Psoas muscle (tissue), 8 donors: ENCODE results near the gene MMP17. TPM values are rescaled to one million over a fixed set of nuclear protein-coding genes. Genes with fewer than 3 reads are reported as not detected.

Experiments used
- ATAC-seq, 4 donors: fragments of 200-7000 bp; cut with Tn5 transposase; one replicate each; pipeline ENCODE4 v1.9.1; 2020; ENCODE audit warnings: moderate library complexity in 3 of 4, mild to moderate bottlenecking in 2 of 4
- DNase-seq, 2 donors: peaks; one replicate each; pipeline ENCODE4 v3.0.0-alpha.2; 2020
- H3K27ac ChIP-seq: fragments of 200-600 bp; one replicate; pipeline ENCODE4 v1.8.0; 2022
- H3K27me3 ChIP-seq, 3 donors: fragments of 200-600 bp in 1 of 3; one replicate each; pipeline versions ENCODE4 v1.6.1 to v1.8.0; 2013 to 2022; ENCODE audit warnings: low read length in 2 of 3, mild to moderate bottlenecking in 2 of 3, moderate library complexity in 1 of 3; ENCODE audit not compliant: insufficient read depth in 3 of 3
- H3K36me3 ChIP-seq, 2 donors: fragments of 200-600 bp in 1 of 2; one replicate each; pipeline versions ENCODE4 v1.6.1 to v1.8.0; 2013 to 2022; ENCODE audit warnings: low read depth in 1 of 2, mild to moderate bottlenecking in 1 of 2, moderate library complexity in 1 of 2; ENCODE audit not compliant: insufficient read depth in 1 of 2
- H3K4me1 ChIP-seq: fragments of 200-600 bp; one replicate; pipeline ENCODE4 v1.8.0; 2022
- H3K4me3 ChIP-seq: fragments of 200-600 bp; one replicate; pipeline ENCODE4 v1.8.0; 2022; ENCODE audit warnings: mild to moderate bottlenecking
- H3K9me3 ChIP-seq: fragments of 200-600 bp; one replicate; pipeline ENCODE4 v1.8.0; 2022
- WGBS, 3 donors: extraction: QIAGEN DNeasy Blood & Tissue Kit; methylation state at CpG; one replicate each; pipeline versions ENCODE4 v1.1.6 to v1.1.7; 2013; 5-methylcytosine and 5-hydroxymethylcytosine counted together
- intact Hi-C, 2 donors: fragments of 100-400 bp; cut with DNase I; formaldehyde crosslinking; loops; one replicate each; pipeline versions ENCODE4 v1.11.0 to v1.14.2; 2022
- polyA plus RNA-seq, 3 donors: library from polyadenylated mRNA; stranded (reverse); fragments of 200-250 nt; gene quantifications; one replicate each; pipeline ENCODE4 v1.2.3, GENCODE V29; 2013
- total RNA-seq, 4 donors: library from RNA; stranded (reverse); fragmentation: NEBNext Ultra II Directional in 2 of 4; extraction: Animal tissue kit (Norgen Biotek cat#: 25700) in 2 of 4; gene quantifications; one replicate each; pipeline versions ENCODE4 v1.2.1 to v1.2.4, GENCODE V29; 2021 to 2023
- TF ChIP-seq, protein P1 (sequence below): fragments of 200-600 bp; IDR thresholded peaks from one replicate; pipeline ENCODE4 v1.8.0; 2022; ENCODE audit warnings: antibody characterized with exemption
- donor health status: healthy with polysubstance abuse.
- donor health status: DM: no; HTN: no; CAD: no; lungs with moderate emphysema.
- donor health status: Bipolar disorder and iron deficiency.
- donor health status: healthy.
- donor health status: DM: yes; HTN: yes; CAD: no.
- donor health status: DM: no; HTN: no; CAD: no.
- donor health status: DM: no; HTN: no; CAD: no.
- donor health status: DM: yes; HTN: yes; CAD: no.

Gene MMP17
- total and polyA plus RNA-seq, 7 donors = 0.64 to 1.4 (median 1.0) TPM

DNA sequence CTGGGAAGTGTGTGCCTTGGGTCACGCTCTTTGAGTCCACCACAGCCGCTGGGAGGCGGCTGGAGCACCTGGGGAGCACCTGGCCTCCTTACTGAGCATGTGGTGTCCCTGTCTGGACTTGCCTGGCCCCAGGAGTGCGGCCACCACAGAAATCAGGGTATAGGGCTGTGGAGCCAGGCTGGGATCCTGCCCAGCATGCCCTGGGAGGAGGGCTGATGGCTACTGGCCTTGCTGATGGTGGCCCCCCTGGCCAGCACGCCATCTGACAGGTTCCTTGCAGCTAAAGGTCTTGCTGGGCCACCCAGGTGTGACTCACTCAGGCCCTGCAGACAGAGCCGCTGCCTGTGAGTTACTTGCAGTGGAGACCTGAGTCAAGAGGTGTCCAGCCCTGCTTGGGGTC is 72.2 kb downstream of the MMP17 start:
- DNase-seq (peak in 1 of 2 donors; percentile 40), ATAC-seq (no peak)
- 88 to 99% (median 95%) methylated on average over 6 of the region's 6 CpGs for WGBS, 3 donors
- intact Hi-C loops = no loop called here
- H3K4me3 ChIP-seq = no peak overlapping the region
- peaks cover 83% of the 10 kb centered on the region for H3K4me1 ChIP-seq
- H3K27ac ChIP-seq = peak overlapping the region; percentile 98
- TF ChIP-seq, protein P1, sequence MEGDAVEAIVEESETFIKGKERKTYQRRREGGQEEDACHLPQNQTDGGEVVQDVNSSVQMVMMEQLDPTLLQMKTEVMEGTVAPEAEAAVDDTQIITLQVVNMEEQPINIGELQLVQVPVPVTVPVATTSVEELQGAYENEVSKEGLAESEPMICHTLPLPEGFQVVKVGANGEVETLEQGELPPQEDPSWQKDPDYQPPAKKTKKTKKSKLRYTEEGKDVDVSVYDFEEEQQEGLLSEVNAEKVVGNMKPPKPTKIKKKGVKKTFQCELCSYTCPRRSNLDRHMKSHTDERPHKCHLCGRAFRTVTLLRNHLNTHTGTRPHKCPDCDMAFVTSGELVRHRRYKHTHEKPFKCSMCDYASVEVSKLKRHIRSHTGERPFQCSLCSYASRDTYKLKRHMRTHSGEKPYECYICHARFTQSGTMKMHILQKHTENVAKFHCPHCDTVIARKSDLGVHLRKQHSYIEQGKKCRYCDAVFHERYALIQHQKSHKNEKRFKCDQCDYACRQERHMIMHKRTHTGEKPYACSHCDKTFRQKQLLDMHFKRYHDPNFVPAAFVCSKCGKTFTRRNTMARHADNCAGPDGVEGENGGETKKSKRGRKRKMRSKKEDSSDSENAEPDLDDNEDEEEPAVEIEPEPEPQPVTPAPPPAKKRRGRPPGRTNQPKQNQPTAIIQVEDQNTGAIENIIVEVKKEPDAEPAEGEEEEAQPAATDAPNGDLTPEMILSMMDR = no peak
- no peaks in the 10 kb centered on the region for H3K9me3 ChIP-seq
- peaks cover 0 to 10% of the 10 kb centered on the region in 2 donors for H3K36me3 ChIP-seq
- no peaks in the 10 kb centered on the region for H3K27me3 ChIP-seq

Other genes with a start within 250 kb of the MMP17 start
- 10 to 100 TPM; 21.4 to 34.3 (median 23.3) TPM for gene SFSWAP, start 117.3 kb upstream of the MMP17 start, total RNA-seq
- 10 to 100 TPM; 19.4 to 27.5 (median 24.3) TPM for gene SFSWAP, start 117.3 kb upstream of the MMP17 start, polyA plus RNA-seq
- 10 to 100 TPM; 58.0 to 90.4 (median 68.0) TPM for gene ULK1, start 66.2 kb downstream of the MMP17 start, total RNA-seq
- gene ULK1, start 66.2 kb downstream of the MMP17 start, polyA plus RNA-seq = 10 to 100 TPM in 2 of 3 donors, 1 to 10 TPM in 1; 4.1 to 47.1 (median 25.7) TPM
- gene PUS1, start 100.9 kb downstream of the MMP17 start, total RNA-seq = 10 to 100 TPM; 11.7 to 21.4 (median 18.7) TPM
- gene PUS1, start 100.9 kb downstream of the MMP17 start, polyA plus RNA-seq = 10 to 100 TPM; 17.5 to 46.8 (median 20.1) TPM
- gene EP400, start 121.5 kb downstream of the MMP17 start, total RNA-seq = 10 to 100 TPM; 18.4 to 24.5 (median 22.9) TPM
- 10 to 100 TPM in 1 of 3 donors, 1 to 10 TPM in 2; 8.0 to 11.8 (median 9.4) TPM for gene EP400, start 121.5 kb downstream of the MMP17 start, polyA plus RNA-seq